Endothelial cell of umbilical vein (primary cell): Measurements from ENCODE around the gene KIFAP3. TPM values are rescaled to one million over a fixed set of nuclear protein-coding genes. Genes with fewer than 3 reads are reported as not detected.

Experiments used
- BruUV-seq: library from RNA; stranded (reverse); fragments of 400-500 nt; replicated peaks from 2 replicates; lab custom pipeline; 2021; lab: Mats Ljungman, UMichigan
- CTCF ChIA-PET: fragments of 300-600, 350-600 bp; sonication (Branson Sonifier 250); formaldehyde crosslinking; loops from one replicate; lab custom pipeline; 2021; ENCODE audit warnings: antibody characterized with exemption, inconsistent platforms; lab: Charles Lee
- POLR2A ChIA-PET: fragments of 300-600, 350-600 bp; sonication (Branson Sonifier 250); formaldehyde crosslinking; loops from one replicate; lab custom pipeline; 2021; ENCODE audit warnings: antibody characterized with exemption, inconsistent platforms; lab: Charles Lee
- DNase-seq: peaks from one replicate; pipeline ENCODE4 v3.0.0-alpha.2; 2011; ENCODE audit warnings: low read depth, low spot score
- FAIRE-seq: peaks from 2 replicates; lab custom pipeline; 2011; peaks lifted over from hg19 to GRCh38; lab: Jason Lieb, UNC
- H2AFZ ChIP-seq: 2 replicates; pipeline ENCODE4 v1.6.0; 2012; ENCODE audit warnings: low read depth, low read length, control low read depth, inconsistent platforms
- H3K27ac ChIP-seq: 2 replicates; pipeline ENCODE4 v1.5.1; 2011; ENCODE audit warnings: low read depth, mild to moderate bottlenecking, control low read depth, low read length, moderate library complexity; ENCODE audit not compliant: insufficient read depth
- H3K27me3 ChIP-seq, 2 experiments: 2 replicates each; pipeline versions ENCODE4 v1.6.0 to v1.6.1; 2011; ENCODE audit warnings: low read length in 2 of 2, mixed read lengths in 1 of 2; ENCODE audit not compliant: control insufficient read depth in 2 of 2, insufficient read depth in 2 of 2
- H3K36me3 ChIP-seq, 2 experiments: 2 replicates in 1 of 2; 3 replicates in 1 of 2; pipeline ENCODE4 v1.5.1; 2011; ENCODE audit warnings: low read length in 2 of 2, mild to moderate bottlenecking in 1 of 2, moderate library complexity in 1 of 2; ENCODE audit not compliant: control insufficient read depth in 2 of 2, insufficient read depth in 2 of 2; ENCODE audit errors: extremely low read depth in 1 of 2
- H3K4me1 ChIP-seq: 3 replicates; pipeline ENCODE4 v1.5.1; 2011; ENCODE audit warnings: mild to moderate bottlenecking, low read length; ENCODE audit not compliant: control insufficient read depth, insufficient read depth; ENCODE audit errors: extremely low read depth
- H3K4me2 ChIP-seq: 2 replicates; pipeline ENCODE4 v1.6.1; 2011; ENCODE audit warnings: low read length, control low read depth, mixed read lengths; ENCODE audit not compliant: insufficient read depth
- H3K4me3 ChIP-seq, 3 experiments: fragments of 200-600 bp in 1 of 3; sonication (generic), shearing (Covaris generic) in 1 of 3; replicated peaks in 1 of 3; 2 replicates each; pipeline ENCODE4 v1.5.1; 2011 to 2016; ENCODE audit warnings: control low read depth in 3 of 3, low read length in 3 of 3, mild to moderate bottlenecking in 2 of 3, inconsistent platforms in 1 of 3, low read depth in 1 of 3, moderate library complexity in 1 of 3; ENCODE audit not compliant: insufficient read depth in 1 of 3
- H3K79me2 ChIP-seq: 2 replicates; pipeline ENCODE4 v1.6.0; 2012; ENCODE audit warnings: low read length, inconsistent platforms; ENCODE audit not compliant: control insufficient read depth, insufficient read depth
- H3K9ac ChIP-seq: replicated peaks from 2 replicates; pipeline ENCODE3; 2011; ENCODE audit warnings: low read length, control low read depth; ENCODE audit not compliant: insufficient read depth; ENCODE audit errors: extremely low read depth
- H3K9me1 ChIP-seq: replicated peaks from 3 replicates; pipeline ENCODE4 v1.6.0; 2011; ENCODE audit warnings: mild to moderate bottlenecking, low read length; ENCODE audit not compliant: control insufficient read depth, insufficient read depth; ENCODE audit errors: extremely low read depth
- H3K9me3 ChIP-seq: replicated peaks from 2 replicates; pipeline ENCODE4 v1.5.1; 2012; ENCODE audit warnings: low read length, inconsistent platforms; ENCODE audit not compliant: control insufficient read depth, insufficient read depth
- H4K20me1 ChIP-seq: replicated peaks from 2 replicates; pipeline ENCODE3; 2011; ENCODE audit warnings: mild to moderate bottlenecking, low read length; ENCODE audit not compliant: control insufficient read depth, insufficient read depth; ENCODE audit errors: extremely low read depth
- EZH2 ChIP-seq: IDR thresholded peaks from 2 replicates; pipeline ENCODE4 v1.6.1; 2012; ENCODE audit warnings: borderline replicate concordance, low read depth, mild to moderate bottlenecking, moderate library complexity, low read length, inconsistent platforms; ENCODE audit not compliant: severe bottlenecking
- FOS ChIP-seq: IDR thresholded peaks from 2 replicates; pipeline ENCODE4 v1.6.1; 2011; ENCODE audit warnings: mild to moderate bottlenecking, low read length, moderate library complexity, borderline replicate concordance; ENCODE audit not compliant: insufficient read depth
- GATA2 ChIP-seq: IDR thresholded peaks from 2 replicates; pipeline ENCODE4 v1.7.0; 2011; ENCODE audit warnings: low read depth, mild to moderate bottlenecking, moderate library complexity, mixed read lengths, low read length; ENCODE audit not compliant: insufficient read length, insufficient read depth
- JUN ChIP-seq: IDR thresholded peaks from 2 replicates; pipeline ENCODE4 v1.6.1; 2011; ENCODE audit warnings: borderline replicate concordance, low read depth; ENCODE audit not compliant: insufficient read length, insufficient read depth
- MYC ChIP-seq: IDR thresholded peaks from one replicate; pipeline ENCODE4 v1.6.1; 2011; ENCODE audit warnings: mild to moderate bottlenecking, low read depth, low read length
- POLR2A ChIP-seq: IDR thresholded peaks from 2 replicates; pipeline ENCODE4 v1.6.1; 2012; ENCODE audit warnings: low read depth, mild to moderate bottlenecking, control low read depth, low read length
- POLR2AphosphoS5 ChIP-seq: IDR thresholded peaks from 2 replicates; pipeline ENCODE4 v1.6.1; 2012; ENCODE audit warnings: low read depth, mild to moderate bottlenecking, control low read depth, low read length, moderate library complexity; ENCODE audit not compliant: insufficient read depth
- dilution Hi-C: fragments of 300-500 bp; cut with MboI; formaldehyde crosslinking; loops from one replicate; pipeline ENCODE4 v1.15.0; 2019; ENCODE audit warnings: low sequenced_read_pairs; ENCODE audit not compliant: extremely low pct_ligation_motif_present
- intact Hi-C: fragments of 100-400 bp; cut with micrococcal nuclease; formaldehyde crosslinking; loops from one replicate; pipeline ENCODE4 v1.10.0; 2022
- polyA plus RNA-seq, 4 experiments: library from polyadenylated mRNA; depleted of rRNA in 3 of 4; stranded (reverse) in 3 of 4; unstranded in 1 of 4; fragments of >200 nt; gene quantifications; 2 replicates each; pipeline versions ENCODE4 v1.2.1 to v1.2.3, GENCODE V29; 2011 to 2012; ENCODE audit warnings: missing spikeins in 1 of 4
- total RNA-seq: library from RNA; stranded (reverse); gene quantifications from 2 replicates; pipeline ENCODE4 v1.2.3, GENCODE V29; 2021
- TF ChIP-seq, protein P1 (sequence below): IDR thresholded peaks from 2 replicates; pipeline ENCODE4 v1.6.1; 2011; ENCODE audit not compliant: insufficient read depth, insufficient read length
- TF ChIP-seq, protein P2 (sequence below), 2 donors: IDR thresholded peaks; 1 replicate in 1 of 2; 2 replicates in 1 of 2; pipeline ENCODE4 v1.5.1; 2011; ENCODE audit warnings: low read length in 2 of 2, mild to moderate bottlenecking in 2 of 2, moderate library complexity in 2 of 2, control low read depth in 1 of 2, inconsistent platforms in 1 of 2, low read depth in 1 of 2; ENCODE audit not compliant: insufficient read depth in 1 of 2; ENCODE audit errors: extremely low read depth in 1 of 2

Gene KIFAP3
- total and polyA plus RNA-seq, 2 donors (not counting 3 experiments of a cell fraction or from before 2014, with no cell fraction given): 6.4 to 17.5 TPM

DNA sequence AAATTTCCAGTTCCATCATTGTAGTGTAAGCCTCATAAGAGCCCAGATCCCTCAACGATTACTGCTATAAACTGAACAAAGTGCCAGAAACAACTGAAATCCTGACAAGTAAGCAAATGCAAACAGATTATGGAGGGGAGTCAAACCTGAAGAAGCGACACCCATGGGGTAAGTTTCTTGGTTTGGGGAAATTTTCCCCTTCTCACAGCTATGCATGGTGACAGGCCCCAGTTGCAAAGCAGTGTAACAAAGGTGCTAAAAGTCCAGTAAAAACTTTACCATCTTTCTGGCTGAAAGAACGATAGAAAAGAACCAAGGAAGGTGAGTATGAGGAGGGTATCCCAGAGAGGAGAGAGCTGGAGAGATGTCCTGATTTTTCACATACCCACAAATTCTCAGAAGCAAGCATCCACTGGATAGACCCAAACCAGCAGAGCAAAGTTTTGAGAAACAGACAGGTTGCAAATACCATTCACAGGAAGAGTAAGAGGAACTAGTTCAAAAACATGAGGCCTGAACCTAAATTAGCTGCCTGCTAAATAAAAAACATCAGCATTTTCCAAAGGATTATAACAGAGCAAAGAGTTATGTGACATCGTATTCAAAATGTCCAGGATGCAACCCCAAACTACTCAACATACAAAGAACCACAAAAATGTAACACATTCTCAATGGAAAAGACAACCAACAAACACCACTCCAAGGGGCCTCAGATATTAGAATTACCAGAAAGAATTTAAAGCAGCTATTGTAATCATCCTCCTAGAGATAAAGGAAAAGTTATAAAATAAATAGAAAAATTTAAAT lies 195.3 kb downstream of the KIFAP3 start:
- Histone ChIP-seq H3K4me1 (no peaks in the 10 kb centered on the region), H4K20me1 (no peaks in the 10 kb centered on the region), H3K4me3 (no peak overlapping the region), H3K27ac (no peak overlapping the region), H3K9me3 (no peaks in the 10 kb centered on the region), H3K27me3 (no peaks in the 10 kb centered on the region), H3K9ac (no peak overlapping the region), H3K36me3 (peaks cover 5 to 10% of the 10 kb centered on the region in 2 experiments), H2AFZ (no peak overlapping the region), H3K9me1 (no peaks in the 10 kb centered on the region), H3K4me2 (no peak overlapping the region), H3K79me2 (no peaks in the 10 kb centered on the region)
- DNase-seq (no peak), FAIRE-seq (no peak)
- TF ChIP-seq FOS (no peak), JUN (no peak), POLR2A (no peak), GATA2 (no peak), MYC (no peak), EZH2 (no peak), POLR2AphosphoS5 (no peak)
- TF ChIP-seq, protein P1, sequence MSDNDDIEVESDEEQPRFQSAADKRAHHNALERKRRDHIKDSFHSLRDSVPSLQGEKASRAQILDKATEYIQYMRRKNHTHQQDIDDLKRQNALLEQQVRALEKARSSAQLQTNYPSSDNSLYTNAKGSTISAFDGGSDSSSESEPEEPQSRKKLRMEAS: no peak
- TF ChIP-seq, protein P2, sequence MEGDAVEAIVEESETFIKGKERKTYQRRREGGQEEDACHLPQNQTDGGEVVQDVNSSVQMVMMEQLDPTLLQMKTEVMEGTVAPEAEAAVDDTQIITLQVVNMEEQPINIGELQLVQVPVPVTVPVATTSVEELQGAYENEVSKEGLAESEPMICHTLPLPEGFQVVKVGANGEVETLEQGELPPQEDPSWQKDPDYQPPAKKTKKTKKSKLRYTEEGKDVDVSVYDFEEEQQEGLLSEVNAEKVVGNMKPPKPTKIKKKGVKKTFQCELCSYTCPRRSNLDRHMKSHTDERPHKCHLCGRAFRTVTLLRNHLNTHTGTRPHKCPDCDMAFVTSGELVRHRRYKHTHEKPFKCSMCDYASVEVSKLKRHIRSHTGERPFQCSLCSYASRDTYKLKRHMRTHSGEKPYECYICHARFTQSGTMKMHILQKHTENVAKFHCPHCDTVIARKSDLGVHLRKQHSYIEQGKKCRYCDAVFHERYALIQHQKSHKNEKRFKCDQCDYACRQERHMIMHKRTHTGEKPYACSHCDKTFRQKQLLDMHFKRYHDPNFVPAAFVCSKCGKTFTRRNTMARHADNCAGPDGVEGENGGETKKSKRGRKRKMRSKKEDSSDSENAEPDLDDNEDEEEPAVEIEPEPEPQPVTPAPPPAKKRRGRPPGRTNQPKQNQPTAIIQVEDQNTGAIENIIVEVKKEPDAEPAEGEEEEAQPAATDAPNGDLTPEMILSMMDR (IDR thresholded peaks at IDR 0.05; ENCODE audit: extremely low read depth in 1 of 2, insufficient read depth in 1 of 2, low read depth in 1 of 2, low read length in 2 of 2): no peak
- ChIA-PET POLR2A (no interaction called here), CTCF (interaction anchor here (0.9 kb wide), 1 partner anchor 14 kb away, joined by 3 read pairs; no protein-coding TSS in a partner anchor)
- BruUV-seq: no TSS peak
- intact Hi-C loops (no loop called here), dilution Hi-C loops (no loop called here)
